WTC11 (cell line): ENCODE data around the gene APPBP2. TPM values are rescaled to one million over a fixed set of nuclear protein-coding genes. Genes with fewer than 3 reads are reported as not detected.

Experiments used
- ATAC-seq: fragments of 200-7000 bp; cut with Tn5 transposase; 2 replicates; pipeline ENCODE4 v1.10.0; 2021; ENCODE audit warnings: mild to moderate bottlenecking, moderate library complexity
- CTCF ChIA-PET: fragments of 300-600 bp; sonication (Branson Sonifier 250); formaldehyde crosslinking; loops from one replicate; lab custom pipeline; 2021; ENCODE audit warnings: antibody characterized with exemption; lab: Charles Lee
- POLR2A ChIA-PET: fragments of 350-600 bp; sonication (Branson Sonifier 250); formaldehyde crosslinking; loops from one replicate; lab custom pipeline; 2021; ENCODE audit warnings: antibody characterized with exemption; lab: Charles Lee
- DNase-seq: peaks from one replicate; pipeline ENCODE4 v3.0.0; 2021; ENCODE audit warnings: low spot score
- H3K27ac Mint-ChIP-seq: 2 replicates; pipeline ENCODE4 v1.8.0; 2021; ENCODE audit warnings: mixed read lengths
- H3K27me3 Mint-ChIP-seq: 2 replicates; pipeline ENCODE4 v1.8.0; 2021; ENCODE audit warnings: low read depth, mild to moderate bottlenecking, moderate library complexity, mixed read lengths
- H3K36me3 Mint-ChIP-seq: 2 replicates; pipeline ENCODE4 v1.8.0; 2021; ENCODE audit warnings: mixed read lengths
- H3K4me1 Mint-ChIP-seq: 2 replicates; pipeline ENCODE4 v1.8.0; 2022; ENCODE audit warnings: mixed read lengths
- H3K4me3 Mint-ChIP-seq: 2 replicates; pipeline ENCODE4 v1.8.0; 2021; ENCODE audit warnings: mild to moderate bottlenecking, moderate library complexity, mixed read lengths
- H3K9me3 Mint-ChIP-seq: 2 replicates; pipeline ENCODE4 v1.8.0; 2021; ENCODE audit warnings: mixed read lengths
- AR ChIP-seq: fragments of 250-450 bp; sonication (Bioruptor Pico); IDR thresholded peaks from 2 replicates; pipeline ENCODE4 v1.9.0; 2021; ENCODE audit warnings: mild to moderate bottlenecking
- ATF1 ChIP-seq: sonication (generic); formaldehyde crosslinking; IDR thresholded peaks from 2 replicates; pipeline ENCODE4 v1.8.1; 2023; ENCODE audit warnings: mild to moderate bottlenecking, moderate library complexity, missing genetic modification reagents
- ERG ChIP-seq: fragments of 250-450 bp; sonication (Bioruptor Pico); IDR thresholded peaks from 2 replicates; pipeline ENCODE4 v1.8.0; 2021; ENCODE audit warnings: mild to moderate bottlenecking
- FOXP1 ChIP-seq: sonication (generic); formaldehyde crosslinking; IDR thresholded peaks from 2 replicates; pipeline ENCODE4 v1.8.0; 2022; ENCODE audit warnings: missing genetic modification reagents, mild to moderate bottlenecking, moderate library complexity, borderline replicate concordance
- GABPB1 ChIP-seq: sonication (generic); formaldehyde crosslinking; IDR thresholded peaks from 2 replicates; pipeline ENCODE4 v1.8.1; 2023; ENCODE audit warnings: mild to moderate bottlenecking, missing genetic modification reagents
- GRHL2 ChIP-seq: fragments of 250-450 bp; sonication (Bioruptor Pico); IDR thresholded peaks from 2 replicates; pipeline ENCODE4 v1.8.0; 2022; ENCODE audit warnings: mild to moderate bottlenecking, moderate library complexity; ENCODE audit not compliant: insufficient replicate concordance, severe bottlenecking
- JAZF1 ChIP-seq: fragments of 250-450 bp; sonication (Bioruptor Pico); IDR thresholded peaks from 2 replicates; pipeline ENCODE4 v1.9.0; 2021; ENCODE audit warnings: moderate library complexity, mild to moderate bottlenecking, inconsistent platforms
- MXD4 ChIP-seq: fragments of 250-450 bp; sonication (Bioruptor Pico); IDR thresholded peaks from 2 replicates; pipeline ENCODE4 v1.8.0; 2021; ENCODE audit warnings: mild to moderate bottlenecking, moderate library complexity, borderline replicate concordance
- NFE2L1 ChIP-seq: sonication (generic); formaldehyde crosslinking; IDR thresholded peaks from 2 replicates; pipeline ENCODE4 v1.8.1; 2023; ENCODE audit warnings: missing genetic modification reagents
- NR3C1 ChIP-seq: sonication (generic); formaldehyde crosslinking; conservative IDR thresholded peaks from 2 replicates; pipeline ENCODE4 v1.8.1; 2023; ENCODE audit warnings: low read depth, mild to moderate bottlenecking, missing genetic modification reagents
- RORB ChIP-seq: fragments of 250-450 bp; sonication (Bioruptor Pico); IDR thresholded peaks from 2 replicates; pipeline ENCODE4 v1.9.0; 2021; ENCODE audit warnings: mild to moderate bottlenecking
- SMAD4 ChIP-seq: sonication (generic); formaldehyde crosslinking; IDR thresholded peaks from 2 replicates; pipeline ENCODE4 v1.8.0; 2022; ENCODE audit warnings: mild to moderate bottlenecking, missing genetic modification reagents
- SOX15 ChIP-seq: fragments of 250-450 bp; sonication (Bioruptor Pico); IDR thresholded peaks from 2 replicates; pipeline ENCODE4 v1.9.0; 2021; ENCODE audit warnings: mild to moderate bottlenecking
- TCF7 ChIP-seq: sonication (generic); formaldehyde crosslinking; IDR thresholded peaks from 2 replicates; pipeline ENCODE4 v1.8.0; 2022; ENCODE audit warnings: mild to moderate bottlenecking, low read depth, missing genetic modification reagents, moderate library complexity
- TEAD1 ChIP-seq: sonication (generic); formaldehyde crosslinking; IDR thresholded peaks from 2 replicates; pipeline ENCODE4 v1.8.0; 2022; ENCODE audit warnings: mild to moderate bottlenecking, missing genetic modification reagents
- ZBTB21 ChIP-seq: sonication (generic); formaldehyde crosslinking; IDR thresholded peaks from 2 replicates; pipeline ENCODE4 v1.8.1; 2023; ENCODE audit warnings: mild to moderate bottlenecking, missing genetic modification reagents, borderline replicate concordance
- ZBTB43 ChIP-seq: sonication (generic); formaldehyde crosslinking; IDR thresholded peaks from 2 replicates; pipeline ENCODE4 v1.8.1; 2023; ENCODE audit warnings: mild to moderate bottlenecking, missing genetic modification reagents
- ZNF138 ChIP-seq: sonication (generic); formaldehyde crosslinking; conservative IDR thresholded peaks from 2 replicates; pipeline ENCODE4 v1.8.1; 2022; ENCODE audit warnings: mild to moderate bottlenecking, moderate library complexity, missing genetic modification reagents
- ZNF423 ChIP-seq: fragments of 250-450 bp; sonication (Bioruptor Pico); IDR thresholded peaks from 2 replicates; pipeline ENCODE4 v2.1.2; 2022; ENCODE audit warnings: mild to moderate bottlenecking, moderate library complexity
- ZNF512 ChIP-seq: sonication (generic); formaldehyde crosslinking; IDR thresholded peaks from 2 replicates; pipeline ENCODE4 v1.8.1; 2022; ENCODE audit warnings: missing genetic modification reagents, borderline replicate concordance
- total RNA-seq: library from RNA; stranded (reverse); gene quantifications from 3 replicates; pipeline ENCODE4 v1.2.3, GENCODE V29; 2021
- TF ChIP-seq, protein P1 (sequence below): sonication (generic); formaldehyde crosslinking; IDR thresholded peaks from 2 replicates; pipeline ENCODE4 v1.8.0; 2023; ENCODE audit warnings: missing genetic modification reagents
- TF ChIP-seq, protein P2 (sequence below): sonication (generic); formaldehyde crosslinking; IDR thresholded peaks from 2 replicates; pipeline ENCODE4 v1.8.1; 2023; ENCODE audit warnings: mild to moderate bottlenecking, missing genetic modification reagents, moderate library complexity
- TF ChIP-seq, protein P3 (sequence below): fragments of 200-600 bp; IDR thresholded peaks from 2 replicates; pipeline ENCODE4 v1.8.0; 2022; ENCODE audit warnings: antibody characterized with exemption

APPBP2 gene
- total RNA-seq, 1 experiment from 2014 or later: 15.3 TPM

GRCh38 chr17:60463157-60463835, 62.7 kb downstream of the APPBP2 start:
- peaks cover 28% of the 10 kb centered on the region for H3K36me3 Mint-ChIP-seq
- ChIA-PET CTCF (interaction anchor here (0.6 kb wide), 1 partner anchor 42 kb away, joined by 3 read pairs; no protein-coding TSS in a partner anchor), POLR2A (no interaction called here)
- ATAC-seq: no peak
- no peak overlapping the region for H3K27ac Mint-ChIP-seq
- H3K27me3 Mint-ChIP-seq: no peaks in the 10 kb centered on the region
- TF ChIP-seq GABPB1 (CRISPR knock-in tag) (no peak), FOXP1 (CRISPR knock-in tag) (no peak), ZNF138 (CRISPR knock-in tag) (no peak), ATF1 (CRISPR knock-in tag) (no peak), TCF7 (no peak), ZNF423 (no peak), ZBTB21 (no peak), TEAD1 (CRISPR knock-in tag) (no peak), ZNF512 (CRISPR knock-in tag) (no peak), RORB (no peak), SMAD4 (no peak), AR (no peak), NFE2L1 (CRISPR knock-in tag) (no peak), JAZF1 (CRISPR knock-in tag) (no peak), GRHL2 (CRISPR knock-in tag) (no peak), ZBTB43 (no peak)
- TF ChIP-seq, protein P1, sequence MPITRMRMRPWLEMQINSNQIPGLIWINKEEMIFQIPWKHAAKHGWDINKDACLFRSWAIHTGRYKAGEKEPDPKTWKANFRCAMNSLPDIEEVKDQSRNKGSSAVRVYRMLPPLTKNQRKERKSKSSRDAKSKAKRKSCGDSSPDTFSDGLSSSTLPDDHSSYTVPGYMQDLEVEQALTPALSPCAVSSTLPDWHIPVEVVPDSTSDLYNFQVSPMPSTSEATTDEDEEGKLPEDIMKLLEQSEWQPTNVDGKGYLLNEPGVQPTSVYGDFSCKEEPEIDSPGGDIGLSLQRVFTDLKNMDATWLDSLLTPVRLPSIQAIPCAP (CRISPR knock-in tag): no peak
- TF ChIP-seq, protein P2, sequence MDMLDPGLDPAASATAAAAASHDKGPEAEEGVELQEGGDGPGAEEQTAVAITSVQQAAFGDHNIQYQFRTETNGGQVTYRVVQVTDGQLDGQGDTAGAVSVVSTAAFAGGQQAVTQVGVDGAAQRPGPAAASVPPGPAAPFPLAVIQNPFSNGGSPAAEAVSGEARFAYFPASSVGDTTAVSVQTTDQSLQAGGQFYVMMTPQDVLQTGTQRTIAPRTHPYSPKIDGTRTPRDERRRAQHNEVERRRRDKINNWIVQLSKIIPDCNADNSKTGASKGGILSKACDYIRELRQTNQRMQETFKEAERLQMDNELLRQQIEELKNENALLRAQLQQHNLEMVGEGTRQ (CRISPR knock-in tag): no peak
- TF ChIP-seq, all 79 proteins: peak for 0
- DNase-seq: no peak
- H3K9me3 Mint-ChIP-seq: no peaks in the 10 kb centered on the region
- no peak overlapping the region for H3K4me3 Mint-ChIP-seq
- no peaks in the 10 kb centered on the region for H3K4me1 Mint-ChIP-seq

GRCh38 chr17:60461584-60461983, 64.5 kb downstream of the APPBP2 start:
- DNase-seq: no peak
- CTCF ChIA-PET: no interaction called here
- Mint-ChIP-seq H3K27me3 (no peaks in the 10 kb centered on the region), H3K4me1 (no peaks in the 10 kb centered on the region), H3K36me3 (peaks cover 38% of the 10 kb centered on the region), H3K27ac (no peak overlapping the region), H3K4me3 (no peak overlapping the region), H3K9me3 (no peaks in the 10 kb centered on the region)
- ATAC-seq: no peak
- POLR2A ChIA-PET: no interaction called here
- TF ChIP-seq, protein P3, sequence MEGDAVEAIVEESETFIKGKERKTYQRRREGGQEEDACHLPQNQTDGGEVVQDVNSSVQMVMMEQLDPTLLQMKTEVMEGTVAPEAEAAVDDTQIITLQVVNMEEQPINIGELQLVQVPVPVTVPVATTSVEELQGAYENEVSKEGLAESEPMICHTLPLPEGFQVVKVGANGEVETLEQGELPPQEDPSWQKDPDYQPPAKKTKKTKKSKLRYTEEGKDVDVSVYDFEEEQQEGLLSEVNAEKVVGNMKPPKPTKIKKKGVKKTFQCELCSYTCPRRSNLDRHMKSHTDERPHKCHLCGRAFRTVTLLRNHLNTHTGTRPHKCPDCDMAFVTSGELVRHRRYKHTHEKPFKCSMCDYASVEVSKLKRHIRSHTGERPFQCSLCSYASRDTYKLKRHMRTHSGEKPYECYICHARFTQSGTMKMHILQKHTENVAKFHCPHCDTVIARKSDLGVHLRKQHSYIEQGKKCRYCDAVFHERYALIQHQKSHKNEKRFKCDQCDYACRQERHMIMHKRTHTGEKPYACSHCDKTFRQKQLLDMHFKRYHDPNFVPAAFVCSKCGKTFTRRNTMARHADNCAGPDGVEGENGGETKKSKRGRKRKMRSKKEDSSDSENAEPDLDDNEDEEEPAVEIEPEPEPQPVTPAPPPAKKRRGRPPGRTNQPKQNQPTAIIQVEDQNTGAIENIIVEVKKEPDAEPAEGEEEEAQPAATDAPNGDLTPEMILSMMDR: no peak
- TF ChIP-seq AR (no peak), SOX15 (CRISPR knock-in tag) (no peak), ERG (CRISPR knock-in tag) (no peak), NR3C1 (no peak), MXD4 (CRISPR knock-in tag) (no peak)
